WTC11 (cell line): ENCODE data around the gene IKZF2.

Source experiments
- AFF4 ChIP-seq: sonication (generic); formaldehyde crosslinking; IDR thresholded peaks from 2 replicates; pipeline ENCODE4 v1.8.1; 2023; ENCODE audit warnings: mild to moderate bottlenecking, missing genetic modification reagents, borderline replicate concordance
- ARID4B ChIP-seq: sonication (generic); formaldehyde crosslinking; IDR thresholded peaks from 2 replicates; pipeline ENCODE4 v1.8.0; 2023; ENCODE audit warnings: missing genetic modification reagents, mild to moderate bottlenecking, borderline replicate concordance
- ATF1 ChIP-seq: sonication (generic); formaldehyde crosslinking; IDR thresholded peaks from 2 replicates; pipeline ENCODE4 v1.8.1; 2023; ENCODE audit warnings: mild to moderate bottlenecking, moderate library complexity, missing genetic modification reagents
- CTCF ChIP-seq: fragments of 200-600 bp; IDR thresholded peaks from 2 replicates; pipeline ENCODE4 v1.8.0; 2022; ENCODE audit warnings: antibody characterized with exemption
- MYBL2 ChIP-seq: sonication (generic); formaldehyde crosslinking; IDR thresholded peaks from 2 replicates; pipeline ENCODE4 v1.8.1; 2023; ENCODE audit warnings: mild to moderate bottlenecking, moderate library complexity, missing genetic modification reagents
- OVOL2 ChIP-seq: fragments of 250-450 bp; sonication (Bioruptor Pico); IDR thresholded peaks from 2 replicates; pipeline ENCODE4 v1.9.0; 2021; ENCODE audit warnings: mild to moderate bottlenecking, borderline replicate concordance
- PRDM15 ChIP-seq: sonication (generic); formaldehyde crosslinking; IDR thresholded peaks from 2 replicates; pipeline ENCODE4 v1.8.0; 2022; ENCODE audit warnings: missing genetic modification reagents
- TEAD4 ChIP-seq: sonication (generic); formaldehyde crosslinking; IDR thresholded peaks from 2 replicates; pipeline ENCODE4 v1.8.0; 2022; ENCODE audit warnings: mild to moderate bottlenecking, missing genetic modification reagents
- USF2 ChIP-seq: sonication (generic); formaldehyde crosslinking; IDR thresholded peaks from 2 replicates; pipeline ENCODE4 v1.8.1; 2023; ENCODE audit warnings: mild to moderate bottlenecking, missing genetic modification reagents, moderate library complexity
- ZBTB21 ChIP-seq: sonication (generic); formaldehyde crosslinking; IDR thresholded peaks from 2 replicates; pipeline ENCODE4 v1.8.1; 2023; ENCODE audit warnings: mild to moderate bottlenecking, missing genetic modification reagents, borderline replicate concordance
- ZNF232 ChIP-seq: sonication (generic); formaldehyde crosslinking; IDR thresholded peaks from 2 replicates; pipeline ENCODE4 v1.8.0; 2022; ENCODE audit warnings: mild to moderate bottlenecking, missing genetic modification reagents
- ZNF263 ChIP-seq: sonication (generic); formaldehyde crosslinking; IDR thresholded peaks from 2 replicates; pipeline ENCODE4 v1.8.1; 2022; ENCODE audit warnings: low read depth, mild to moderate bottlenecking, moderate library complexity, missing genetic modification reagents
- ZNF425 ChIP-seq: fragments of 250-450 bp; sonication (Bioruptor Pico); conservative IDR thresholded peaks from 2 replicates; pipeline ENCODE4 v1.9.0; 2021; ENCODE audit warnings: mild to moderate bottlenecking
- ZSCAN18 ChIP-seq: fragments of 250-450 bp; sonication (Bioruptor Pico); IDR thresholded peaks from 2 replicates; pipeline ENCODE4 v2.1.2; 2022; ENCODE audit warnings: mild to moderate bottlenecking, moderate library complexity

GRCh38 chr2:213034585-213034984 lies 116.8 kb downstream of the IKZF2 start:
- TF ChIP-seq TEAD4 (no peak), ZNF232 (no peak), ZSCAN18 (CRISPR knock-in tag) (no peak), ZNF263 (CRISPR knock-in tag) (no peak), CTCF (no peak), ZNF425 (CRISPR knock-in tag) (no peak), AFF4 (no peak), ARID4B (CRISPR knock-in tag) (no peak), USF2 (no peak), OVOL2 (CRISPR knock-in tag) (no peak), MYBL2 (CRISPR knock-in tag) (no peak), PRDM15 (CRISPR knock-in tag) (no peak), ZBTB21 (CRISPR knock-in tag) (no peak), ATF1 (no peak)
